Loucy (cell line): Measurements from ENCODE around the gene SMIM12.

Source experiments
- CTCF ChIP-seq: fragments of 200-600 bp; sonication (generic); conservative IDR thresholded peaks from 2 replicates; pipeline ENCODE4 v1.5.1; 2014; ENCODE audit warnings: mild to moderate bottlenecking, antibody characterized with exemption, low read length
- EZH2phosphoT487 ChIP-seq: fragments of 200-600 bp; IDR thresholded peaks from 2 replicates; pipeline ENCODE4 v1.6.1; 2018; ENCODE audit warnings: antibody characterized with exemption, mild to moderate bottlenecking, moderate library complexity, borderline replicate concordance

GRCh38 chr1:34816332-34816731 is 43.2 kb downstream of the SMIM12 start:
- no peak for TF ChIP-seq CTCF
- no peak for TF ChIP-seq EZH2phosphoT487
